NCI-H1092 (cell line): ENCODE measurements around the gene BICRA.
A peak's percentile ranks its signal among the peaks of the same experiment; 100 is the strongest.

Experiments
- DNase-seq: peaks from one replicate; lab custom pipeline; 2025; lab: John Stamatoyannopoulos, UW

The BICRA gene

DNA sequence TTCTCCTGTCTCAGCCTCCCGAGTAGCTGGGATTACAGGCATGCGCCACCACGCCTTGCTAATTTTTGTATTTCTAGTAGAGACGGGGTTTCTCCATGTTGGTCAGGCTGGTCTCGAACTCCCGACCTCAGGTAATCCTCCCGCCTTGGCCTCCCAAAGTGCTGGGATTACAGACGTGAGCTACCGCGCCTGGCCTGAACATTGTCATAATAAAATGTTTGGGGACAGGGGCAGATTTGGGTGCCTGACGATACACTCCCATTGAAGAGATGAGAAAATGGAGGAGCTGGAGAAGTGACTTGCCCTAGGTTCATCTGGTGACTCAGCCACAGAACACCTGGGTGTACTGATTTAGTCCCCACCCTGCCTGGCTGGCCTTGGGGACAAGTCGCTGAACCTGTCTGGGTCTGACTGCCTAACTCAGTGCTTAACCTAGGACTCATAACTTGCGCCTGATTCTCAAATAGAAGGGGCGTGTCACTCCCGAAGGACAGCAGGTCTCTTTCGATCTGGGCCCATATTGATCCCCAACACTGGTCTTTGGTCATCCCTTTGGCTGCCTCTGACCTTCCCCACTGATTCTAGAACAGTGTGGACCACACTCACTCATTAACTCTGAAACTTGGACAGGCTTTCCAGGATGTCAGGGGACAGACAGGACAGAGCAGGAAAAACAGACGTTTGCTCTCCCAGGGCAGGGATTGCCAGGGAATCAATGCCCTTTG is 7.6 kb upstream of the BICRA start:
- DNase-seq: no peak

DNA sequence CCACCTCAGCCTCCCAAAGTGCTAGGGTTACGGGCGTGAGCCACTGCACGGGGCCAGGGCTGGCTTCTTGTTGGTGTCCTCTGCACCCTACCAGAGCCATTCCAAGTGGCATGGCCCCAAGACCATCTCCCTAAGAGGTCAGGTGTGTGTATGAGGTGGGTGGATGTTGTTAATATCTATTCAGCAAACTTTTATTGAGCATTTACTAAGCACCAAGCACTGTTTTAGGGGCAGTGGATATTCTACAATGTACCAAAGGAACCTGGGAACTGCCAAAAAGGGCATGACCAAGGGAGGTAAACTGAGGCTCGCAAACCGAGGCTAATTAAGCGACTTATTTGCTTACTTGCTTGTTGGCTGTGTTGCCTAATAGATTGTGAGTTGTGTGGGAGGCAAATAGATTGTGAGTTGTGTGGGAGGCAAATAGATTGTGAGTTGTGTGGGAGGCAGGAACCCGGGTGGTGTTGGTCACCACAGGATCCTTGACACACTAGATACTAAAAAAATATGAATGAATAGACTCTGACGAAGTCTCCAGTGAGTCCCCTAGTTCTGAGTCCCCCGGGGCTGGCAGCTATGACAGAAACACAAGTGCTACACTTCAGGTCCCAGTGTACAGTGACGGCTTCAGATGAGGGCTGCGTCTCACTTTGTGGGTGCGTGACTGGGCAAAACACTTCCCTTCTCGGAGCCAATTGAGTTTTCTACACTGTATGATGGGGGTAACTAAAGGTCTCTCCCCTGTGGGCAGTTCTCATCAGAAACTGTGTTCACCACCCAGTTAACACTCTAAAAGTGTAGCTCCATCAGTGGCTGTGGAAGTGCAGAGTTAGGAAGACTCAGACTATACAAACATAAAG is 5.0 kb upstream of the BICRA start:
- DNase-seq: no peak

DNA sequence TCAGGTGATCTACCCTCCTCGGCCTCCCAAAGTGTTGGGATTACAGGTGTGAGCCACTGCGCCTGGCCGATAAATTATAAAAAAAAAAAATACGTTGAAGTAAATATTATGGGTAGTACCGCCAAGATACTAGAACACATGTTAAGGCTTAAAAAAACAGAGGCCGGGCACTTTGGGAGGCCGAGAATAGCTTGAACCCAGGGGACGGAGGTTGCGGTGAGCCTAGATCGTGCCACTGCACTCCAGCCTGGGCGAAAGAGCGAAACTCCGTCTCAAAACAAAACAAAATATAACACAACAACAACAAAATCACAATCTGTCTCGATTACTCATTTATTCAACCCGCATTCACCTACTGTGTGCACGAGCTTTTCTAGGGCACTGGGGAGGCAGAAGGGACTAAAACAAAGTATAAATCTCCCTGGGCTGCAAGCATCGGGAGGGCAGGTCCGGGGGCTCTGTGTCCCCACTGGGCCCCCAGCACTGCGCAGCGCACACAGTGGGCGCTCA is 1.3 kb upstream of the BICRA start:
- DNase-seq: no peak

DNA sequence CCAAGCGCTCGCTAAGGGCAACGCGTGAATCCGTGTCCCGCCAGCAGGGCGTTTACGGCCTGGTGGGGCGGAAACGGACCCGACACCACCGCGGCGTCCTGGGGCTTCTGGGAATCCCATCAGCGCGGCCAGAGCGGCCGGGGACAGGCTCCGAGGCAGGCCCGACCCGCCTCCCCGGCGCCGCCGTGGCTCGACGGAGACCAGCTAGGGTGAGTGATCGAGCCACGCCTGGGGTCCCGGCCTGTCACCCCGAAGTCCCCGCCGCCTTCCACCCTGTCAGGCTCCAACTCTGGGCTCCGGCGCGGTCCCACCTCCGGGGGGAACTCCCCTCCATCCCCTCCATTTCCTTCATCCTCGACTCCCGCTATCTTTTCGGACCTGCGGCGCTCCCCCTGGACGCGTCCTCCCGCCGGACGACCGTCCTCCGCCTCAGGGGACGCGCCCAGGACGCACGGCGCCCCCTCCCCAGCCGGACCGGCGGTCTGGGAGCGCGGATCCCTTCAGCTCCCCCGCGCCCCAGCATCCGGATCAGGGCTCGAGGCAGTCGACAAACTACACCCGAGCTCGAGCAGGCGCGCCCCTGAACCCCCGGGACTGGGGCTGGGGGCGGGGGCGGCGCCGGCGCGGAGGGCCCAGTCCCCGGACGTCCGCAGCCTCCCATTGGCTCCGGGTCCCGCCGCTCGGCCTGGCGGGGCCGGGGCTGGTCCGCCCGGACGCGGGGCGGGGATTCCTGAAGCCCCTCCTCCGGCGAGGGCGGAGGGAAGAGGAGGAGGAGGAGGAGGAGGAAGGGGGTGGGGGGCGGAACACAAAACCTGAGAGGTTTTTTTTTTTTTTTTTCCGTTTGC is 638 bp upstream of the BICRA start:
- peak; percentile 85 for DNase-seq

DNA sequence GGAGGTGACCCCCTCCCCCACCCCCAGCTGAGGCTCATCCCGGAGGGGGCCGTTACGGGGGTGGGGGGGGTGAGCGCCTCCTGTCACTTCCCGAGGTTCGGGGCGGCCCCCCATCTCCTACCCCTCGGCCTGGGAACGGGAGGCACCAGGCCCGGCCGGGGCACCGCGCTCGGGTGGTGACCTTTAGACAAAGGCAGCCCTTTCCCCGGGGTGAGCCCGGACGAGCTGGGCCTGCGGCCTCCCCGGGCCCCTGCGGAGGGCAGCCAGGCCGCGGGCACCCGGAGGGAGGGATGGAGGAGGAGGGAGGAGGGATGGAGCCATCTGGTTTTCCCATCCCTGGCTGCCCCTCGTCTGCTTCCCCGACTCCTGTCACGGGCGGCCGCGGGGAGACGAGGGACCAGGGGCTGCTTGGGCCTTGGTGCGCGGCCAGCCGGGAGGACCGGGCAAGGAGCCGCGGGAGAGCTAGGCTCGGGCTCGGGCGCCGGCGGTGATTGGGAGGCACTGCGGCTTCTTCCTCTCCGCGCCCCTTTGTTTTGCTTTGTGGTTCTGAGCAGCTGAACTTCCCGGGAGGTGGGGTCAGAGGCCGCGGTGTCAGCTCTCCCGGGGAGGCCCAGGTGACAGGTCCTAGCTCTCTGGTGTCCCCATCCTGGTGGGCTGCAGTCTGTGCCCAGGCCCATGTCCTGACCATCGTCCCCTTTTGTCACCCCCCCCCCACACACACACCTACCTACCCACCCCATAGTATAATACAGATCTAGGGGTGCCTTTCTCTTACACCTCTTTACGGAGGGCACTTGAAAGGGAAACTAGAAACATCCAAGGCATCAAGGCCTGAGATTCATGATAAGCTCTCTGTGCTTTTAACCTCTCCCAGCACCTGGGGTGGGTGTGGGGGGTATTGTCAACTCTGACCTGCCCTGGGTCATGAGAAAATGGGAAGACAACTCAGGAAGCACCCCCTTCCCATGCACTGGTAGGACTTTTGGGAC is 1.3 kb downstream of the BICRA start:
- no peak for DNase-seq

DNA sequence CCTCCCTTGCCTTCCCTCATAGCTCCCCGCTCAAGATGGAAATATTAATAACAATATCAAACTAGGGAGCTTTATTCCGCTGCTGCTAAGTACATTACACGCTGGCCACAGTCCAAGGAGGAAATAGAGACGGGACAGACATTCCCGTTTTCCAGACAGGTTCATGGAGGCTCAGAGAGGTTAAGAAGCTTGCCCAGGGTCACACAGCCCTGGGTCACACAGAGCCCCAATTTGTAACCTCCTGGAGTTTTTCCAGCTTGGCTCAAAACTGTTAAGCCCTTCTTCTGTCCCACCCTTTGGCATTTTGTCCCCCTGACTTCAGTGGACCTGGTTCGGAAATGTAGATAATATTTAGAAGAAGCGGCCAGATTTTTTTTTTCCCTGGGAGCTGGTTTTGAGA is 2.0 kb downstream of the BICRA start:
- DNase-seq: no peak

DNA sequence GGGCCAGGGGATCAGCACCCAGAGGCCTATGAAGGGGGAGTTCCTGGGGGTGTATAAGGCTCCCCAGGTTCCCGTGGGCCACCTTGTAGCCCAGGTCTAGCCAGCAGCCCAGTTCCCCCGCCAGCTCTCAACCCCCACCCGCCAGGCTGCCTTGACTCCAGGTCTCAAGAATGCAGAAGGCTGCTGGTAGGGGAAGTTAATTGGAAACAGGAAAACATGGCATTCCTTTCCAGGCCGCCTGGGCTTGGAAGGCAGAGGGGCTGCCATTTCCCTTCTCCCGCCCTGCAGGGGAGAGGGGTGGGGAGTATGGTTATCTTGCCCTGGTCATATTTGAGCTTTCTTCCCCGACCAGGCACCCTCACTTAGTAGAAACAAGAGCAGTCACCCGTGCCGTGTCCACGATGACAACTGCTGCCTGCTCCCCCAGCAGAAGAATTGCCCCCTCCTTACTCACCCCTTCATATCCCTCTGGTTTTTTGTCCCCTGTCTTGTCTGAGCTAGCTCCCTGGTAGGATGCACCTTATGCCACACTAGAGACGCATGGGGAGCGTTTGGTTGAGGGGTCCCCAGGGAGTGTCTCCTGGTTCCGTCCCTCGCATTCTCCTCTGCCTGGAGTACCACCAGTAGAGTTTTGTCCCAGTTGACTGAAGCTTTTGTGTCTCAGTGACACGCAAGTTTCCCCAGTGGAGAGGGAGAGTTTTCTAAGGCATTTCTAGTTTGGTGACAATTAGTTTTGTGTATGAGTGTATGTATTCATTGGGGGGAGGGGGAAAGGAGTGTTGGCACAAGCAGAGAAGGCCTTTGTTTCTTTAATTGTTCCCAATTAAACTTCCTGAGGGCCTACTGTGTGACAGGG is 4.5 kb downstream of the BICRA start:
- no peak for DNase-seq

DNA sequence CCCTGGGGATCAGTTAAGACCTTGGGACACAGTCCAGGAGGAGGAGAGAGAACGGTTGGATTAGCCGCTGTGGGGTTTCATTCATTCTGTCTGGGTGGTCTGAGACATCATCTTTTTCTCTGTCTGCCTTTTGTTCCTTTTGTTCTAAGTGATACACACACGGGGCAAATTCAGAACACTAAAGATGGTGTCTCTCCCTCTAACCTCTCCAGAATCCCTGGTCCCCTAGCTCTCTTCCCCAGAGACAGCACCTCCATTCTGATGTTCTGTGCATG is 5.0 kb downstream of the BICRA start:
- no peak for DNase-seq

DNA sequence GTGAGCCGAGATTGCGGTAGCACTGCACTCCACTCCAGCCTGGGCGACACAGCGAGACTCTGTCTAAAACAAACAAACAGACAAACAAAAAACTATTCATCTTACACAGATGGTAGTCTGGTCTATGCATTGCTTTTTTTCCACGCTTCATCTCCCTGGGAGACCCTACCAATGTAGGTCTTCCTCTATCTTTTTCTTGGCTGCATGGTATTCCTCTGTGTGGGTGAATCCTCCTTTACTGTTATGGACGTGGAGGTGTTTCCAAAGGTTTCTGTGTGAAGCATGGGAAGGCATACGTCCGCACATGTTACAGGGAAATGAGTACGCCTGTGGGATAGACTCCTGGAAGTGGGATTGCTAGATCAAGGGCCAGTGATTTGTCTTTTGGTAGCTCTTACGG is 5.6 kb downstream of the BICRA start:
- DNase-seq: no peak

DNA sequence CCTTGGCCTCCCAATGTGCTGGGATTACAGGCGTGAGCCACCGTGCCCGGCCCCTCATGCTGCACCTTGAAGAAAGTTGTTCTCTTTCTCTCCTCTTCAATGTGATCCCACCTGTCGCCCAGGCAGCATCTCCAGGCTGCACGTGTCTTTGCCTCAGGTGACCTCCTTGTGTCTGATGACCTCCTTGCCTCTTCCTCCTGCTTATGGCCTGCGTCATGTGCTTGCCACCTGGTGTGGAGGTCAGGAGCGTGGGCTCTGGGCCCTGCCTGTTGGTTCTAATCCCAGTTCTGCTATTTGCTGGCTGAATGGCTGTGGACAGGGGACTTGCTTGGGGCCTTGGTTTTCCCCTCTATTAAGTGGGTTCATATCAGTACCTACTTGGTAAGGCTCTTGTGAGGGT is 6.3 kb downstream of the BICRA start:
- DNase-seq: no peak

DNA sequence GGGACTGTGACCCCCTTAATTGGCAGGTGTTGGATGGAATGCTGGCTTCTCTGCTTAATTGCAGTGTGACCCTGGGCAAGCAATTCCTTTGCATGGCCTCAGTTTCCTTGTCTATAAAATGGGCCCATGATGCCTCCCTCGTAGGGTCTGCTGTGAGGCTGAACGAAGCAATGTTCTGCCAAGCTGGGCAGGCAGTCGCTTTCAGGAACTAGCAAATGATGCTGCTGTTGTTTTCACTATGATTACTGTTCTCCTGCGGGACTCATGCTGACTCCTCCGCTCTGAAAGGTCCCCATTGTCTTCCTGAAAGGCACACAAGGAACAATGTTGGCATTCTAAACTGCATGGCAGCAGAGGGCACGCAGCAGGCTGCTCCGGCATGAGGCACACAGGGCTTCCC is 6.8 kb downstream of the BICRA start:
- DNase-seq: no peak

DNA sequence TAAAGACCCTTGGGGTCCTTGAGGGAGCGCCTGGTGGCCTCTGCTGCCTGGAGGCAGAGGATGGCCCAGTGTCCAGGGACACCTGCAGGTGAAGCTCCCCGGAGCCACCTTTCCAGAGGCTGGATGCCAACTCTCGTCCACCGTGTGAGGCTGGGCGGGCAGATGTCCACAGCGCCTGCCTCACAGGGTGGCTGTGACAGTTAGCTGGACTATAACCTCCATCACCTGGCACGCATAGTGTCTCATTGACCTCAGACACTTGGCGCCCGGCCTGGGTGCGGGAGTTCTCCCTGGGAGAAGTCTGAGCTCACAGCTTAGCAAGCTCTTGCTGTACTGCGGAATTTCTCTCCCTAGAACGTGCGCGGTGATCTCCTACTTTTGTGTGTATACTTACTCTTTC is 9.8 kb downstream of the BICRA start:
- DNase-seq: no peak

DNA sequence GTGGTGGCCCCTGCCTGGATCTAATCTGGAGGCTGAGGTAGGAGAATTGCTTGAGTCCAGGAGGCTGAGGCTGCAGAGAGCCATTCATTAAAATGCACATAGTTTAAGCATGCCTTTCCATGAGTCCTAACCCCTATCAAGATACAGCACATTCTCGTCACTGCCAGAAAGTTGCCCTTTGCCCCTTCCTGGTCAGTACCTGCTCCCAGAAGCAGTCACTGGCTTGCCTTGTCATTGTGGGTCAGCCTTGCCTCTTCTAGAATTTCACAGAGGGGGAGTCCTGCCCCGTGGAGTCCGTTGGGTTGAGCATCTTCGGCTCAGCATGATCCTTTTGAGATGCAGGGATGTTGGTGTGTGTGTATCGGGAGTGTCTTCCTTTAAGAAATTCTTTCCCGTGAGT is 10.8 kb downstream of the BICRA start:
- DNase-seq: no peak

DNA sequence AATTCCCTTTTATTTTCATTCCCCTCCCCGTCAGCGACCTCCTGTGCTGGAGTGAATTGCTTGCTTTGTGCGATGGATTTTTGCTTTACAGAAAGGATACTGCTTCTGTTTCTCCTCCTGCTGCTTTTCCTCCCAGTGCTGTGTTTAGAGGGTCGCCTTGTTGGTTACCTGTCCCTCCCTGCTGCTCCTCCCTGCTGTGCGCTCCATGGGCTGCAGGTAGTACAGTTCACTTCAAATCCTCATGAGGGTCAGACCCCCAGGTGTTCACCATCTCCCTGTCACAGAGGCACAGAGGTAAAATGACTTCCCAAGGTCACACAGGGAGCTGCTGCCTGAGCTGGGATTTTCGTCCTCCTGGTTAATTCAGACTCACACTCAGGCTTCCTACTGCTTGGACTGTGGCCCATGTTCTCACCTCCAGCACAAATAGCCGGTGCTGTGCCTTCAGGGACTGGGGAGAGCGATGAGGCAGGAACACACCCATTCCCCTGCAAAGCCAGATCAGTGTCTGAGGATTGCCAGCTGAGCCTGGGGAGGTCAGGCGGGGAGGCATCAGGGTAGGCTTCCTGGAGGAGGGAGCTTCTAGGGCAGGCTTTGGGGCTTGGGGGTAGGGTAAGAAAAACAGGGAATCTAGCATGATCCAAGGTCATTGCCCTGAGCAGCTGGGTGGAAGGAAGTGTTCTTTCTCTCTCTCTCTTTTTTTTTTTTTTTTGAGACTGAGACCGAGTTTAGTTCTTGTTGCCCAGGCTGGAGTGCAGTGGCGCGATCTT is 14.4 kb downstream of the BICRA start:
- no peak for DNase-seq

DNA sequence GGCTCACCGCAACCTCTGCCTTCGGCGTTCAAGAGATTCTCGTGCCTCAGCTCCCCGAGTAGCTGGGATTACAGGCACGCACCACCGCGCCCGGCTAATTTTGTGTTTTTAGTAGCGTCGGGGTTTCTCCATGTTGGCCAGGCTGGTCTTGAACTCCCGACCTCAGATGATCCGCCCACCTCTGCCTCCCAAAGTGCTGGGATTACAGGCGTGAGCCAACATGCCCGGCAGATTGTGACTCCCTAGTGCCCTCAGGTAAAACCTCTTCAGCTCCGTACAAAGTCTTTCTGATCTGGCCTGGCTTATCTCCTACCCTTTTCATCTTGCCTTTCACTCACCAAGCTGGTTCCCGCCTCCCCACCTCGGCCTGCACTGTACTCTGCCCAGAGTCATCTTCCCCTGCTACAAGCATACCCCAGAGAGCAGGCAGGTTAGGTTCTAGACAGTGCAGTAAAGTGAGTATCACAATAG is 15.0 kb downstream of the BICRA start:
- DNase-seq: no peak

DNA sequence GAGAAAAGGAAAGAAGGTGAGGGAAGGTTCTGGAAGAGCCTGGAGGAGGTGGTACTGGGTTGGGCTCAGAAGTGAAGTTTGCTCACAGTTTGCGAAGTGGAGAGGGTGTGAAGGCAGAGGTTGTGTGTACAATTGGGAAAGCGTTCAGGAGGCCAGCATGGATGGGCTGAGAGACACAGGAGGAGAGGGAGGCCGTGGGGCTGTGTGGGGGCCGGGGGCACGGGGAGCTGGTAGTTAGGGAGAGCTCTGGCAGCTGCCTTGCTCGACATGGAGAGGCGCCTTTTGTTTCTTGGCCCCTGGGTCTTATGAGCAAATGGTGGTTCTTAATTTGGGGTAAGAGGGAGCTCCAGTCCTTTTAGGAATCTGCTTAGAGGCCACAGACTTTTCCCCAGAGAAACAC is 16.7 kb downstream of the BICRA start:
- no peak for DNase-seq

DNA sequence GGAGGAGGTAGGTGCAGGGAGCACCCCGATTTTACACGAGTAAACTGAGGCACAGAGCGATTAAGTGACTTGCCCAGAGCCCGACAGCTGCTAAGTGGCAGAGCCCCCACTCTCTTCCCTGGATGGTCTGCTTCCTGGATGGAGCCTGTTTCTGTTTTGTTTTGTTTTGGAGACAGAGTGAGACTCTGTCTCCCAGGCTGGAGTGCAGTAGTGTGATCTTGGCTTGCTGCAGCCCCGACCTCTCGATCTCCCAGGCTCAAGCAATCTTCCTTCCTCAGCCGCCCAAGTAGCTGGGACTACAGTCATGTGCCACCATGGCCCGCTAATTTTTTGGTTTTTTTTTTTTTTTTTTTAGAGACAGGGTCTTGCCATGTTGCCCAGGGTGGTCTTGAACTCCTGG is 17.3 kb downstream of the BICRA start:
- DNase-seq: no peak

DNA sequence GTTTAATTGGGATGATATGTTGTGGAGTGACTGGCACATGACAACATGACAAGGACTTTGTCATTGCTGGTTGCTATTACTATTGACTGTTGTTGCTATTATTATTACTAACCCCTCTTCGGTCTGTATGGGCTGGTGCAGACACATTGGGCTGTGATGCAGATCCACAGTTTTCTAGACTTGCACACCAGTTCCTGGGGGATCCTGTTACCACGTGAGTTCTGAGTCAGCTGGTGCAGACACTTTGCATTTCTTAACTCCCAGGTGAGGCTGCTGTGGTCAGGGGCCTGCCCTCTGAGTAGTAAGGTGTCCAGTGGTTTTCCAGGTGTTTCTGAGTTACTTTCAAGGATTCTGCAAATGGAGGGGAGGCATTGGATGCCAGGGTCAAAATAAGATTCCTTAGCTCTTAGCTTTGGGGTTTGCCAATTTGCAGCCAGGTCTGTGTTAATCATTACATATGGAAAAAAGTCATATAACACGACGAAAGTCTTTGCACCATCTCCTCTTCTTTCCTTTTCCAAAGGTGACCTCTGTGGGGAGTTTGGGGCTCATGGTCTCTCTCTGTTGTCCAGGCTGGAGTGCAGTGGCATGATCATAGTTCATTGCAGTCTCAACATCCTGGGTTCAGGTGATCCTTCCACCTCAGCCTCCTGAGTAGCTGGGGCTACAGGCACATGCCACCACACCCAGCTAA is 19.3 kb downstream of the BICRA start:
- no peak for DNase-seq

DNA sequence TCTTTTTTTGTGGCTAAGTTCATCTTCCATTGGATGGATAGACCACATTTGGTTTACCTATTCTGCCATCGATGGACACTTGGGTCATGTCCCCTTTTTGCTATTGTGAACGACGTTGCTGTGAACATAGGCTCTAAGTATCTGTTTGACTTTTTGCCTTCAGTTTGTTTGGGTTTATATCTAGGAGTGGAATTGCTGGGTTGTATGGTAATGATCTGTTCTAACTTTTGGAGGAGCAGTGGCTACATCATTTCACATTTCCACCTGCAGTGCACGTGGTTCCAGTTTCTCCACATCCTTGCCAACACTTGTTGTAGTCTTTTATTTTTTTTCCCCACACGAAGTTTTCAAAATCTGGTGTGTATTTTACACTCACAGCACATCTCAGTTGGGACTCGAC is 21.7 kb downstream of the BICRA start:
- DNase-seq: no peak
